B cell (primary cell): ENCODE measurements around the gene TFAP2A.

ENCODE experiments used
- EZH2 ChIP-seq: IDR thresholded peaks from 2 replicates; pipeline ENCODE4 v1.6.1; 2012; ENCODE audit warnings: borderline replicate concordance, low read depth, mild to moderate bottlenecking, moderate library complexity, low read length; ENCODE audit not compliant: insufficient read depth, poor library complexity, severe bottlenecking
- TF ChIP-seq, protein P1 (sequence below): fragments of 200-600 bp; IDR thresholded peaks from one replicate; pipeline ENCODE4 v1.8.0; 2022; ENCODE audit warnings: antibody characterized with exemption, mild to moderate bottlenecking

DNA sequence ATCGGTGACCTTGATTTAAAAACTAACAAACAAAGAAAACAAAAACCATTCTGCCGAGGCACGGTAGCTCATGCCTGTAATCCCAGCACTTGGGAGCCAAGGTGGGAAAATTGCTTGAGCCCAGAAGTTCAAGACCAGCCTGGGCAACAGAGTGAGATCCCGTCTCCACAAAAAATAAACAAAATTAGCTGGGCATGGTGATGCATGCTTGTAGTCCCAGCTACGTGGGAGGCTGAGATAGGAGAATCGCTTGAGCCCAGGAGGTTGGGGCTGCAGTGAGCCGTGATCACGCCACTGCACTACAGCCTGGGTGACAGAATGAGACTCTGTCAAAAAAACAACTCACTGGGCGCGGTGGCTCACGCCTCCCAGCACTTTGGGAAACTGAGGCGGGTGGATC lies 48.2 kb upstream of the TFAP2A start:
- TF ChIP-seq, protein P1, sequence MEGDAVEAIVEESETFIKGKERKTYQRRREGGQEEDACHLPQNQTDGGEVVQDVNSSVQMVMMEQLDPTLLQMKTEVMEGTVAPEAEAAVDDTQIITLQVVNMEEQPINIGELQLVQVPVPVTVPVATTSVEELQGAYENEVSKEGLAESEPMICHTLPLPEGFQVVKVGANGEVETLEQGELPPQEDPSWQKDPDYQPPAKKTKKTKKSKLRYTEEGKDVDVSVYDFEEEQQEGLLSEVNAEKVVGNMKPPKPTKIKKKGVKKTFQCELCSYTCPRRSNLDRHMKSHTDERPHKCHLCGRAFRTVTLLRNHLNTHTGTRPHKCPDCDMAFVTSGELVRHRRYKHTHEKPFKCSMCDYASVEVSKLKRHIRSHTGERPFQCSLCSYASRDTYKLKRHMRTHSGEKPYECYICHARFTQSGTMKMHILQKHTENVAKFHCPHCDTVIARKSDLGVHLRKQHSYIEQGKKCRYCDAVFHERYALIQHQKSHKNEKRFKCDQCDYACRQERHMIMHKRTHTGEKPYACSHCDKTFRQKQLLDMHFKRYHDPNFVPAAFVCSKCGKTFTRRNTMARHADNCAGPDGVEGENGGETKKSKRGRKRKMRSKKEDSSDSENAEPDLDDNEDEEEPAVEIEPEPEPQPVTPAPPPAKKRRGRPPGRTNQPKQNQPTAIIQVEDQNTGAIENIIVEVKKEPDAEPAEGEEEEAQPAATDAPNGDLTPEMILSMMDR, result no peak
- no peak for TF ChIP-seq EZH2
